Fibroblast of skin of right quadriceps (primary cell): ENCODE measurements around the gene ACVRL1.

Experiments
- DNase-seq: peaks from one replicate; pipeline ENCODE4 v3.0.0-alpha.2; 2013

The ACVRL1 gene

GRCh38 chr12:51971679-51972421, 64.5 kb downstream of the ACVRL1 start:
- no peak for DNase-seq

DNA sequence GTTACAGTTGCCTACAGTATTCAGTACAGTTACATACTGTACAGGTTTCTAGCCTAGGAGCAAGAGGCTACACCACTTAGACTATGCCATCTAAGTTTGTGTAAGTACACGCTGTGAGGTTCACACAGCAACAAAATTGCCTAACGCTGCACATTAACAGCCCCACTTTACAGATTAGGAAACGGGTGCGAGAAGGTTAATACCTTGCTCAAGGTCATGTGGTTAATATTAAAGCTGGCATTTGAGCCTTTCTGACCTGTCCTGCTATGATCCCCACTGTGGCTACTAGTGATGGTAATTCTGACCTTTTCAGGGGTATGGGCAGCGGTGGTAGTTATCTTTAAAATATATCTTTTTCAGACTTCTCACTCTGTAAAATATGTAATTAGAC, 65.1 kb downstream of the ACVRL1 start:
- DNase-seq, result no peak

DNA sequence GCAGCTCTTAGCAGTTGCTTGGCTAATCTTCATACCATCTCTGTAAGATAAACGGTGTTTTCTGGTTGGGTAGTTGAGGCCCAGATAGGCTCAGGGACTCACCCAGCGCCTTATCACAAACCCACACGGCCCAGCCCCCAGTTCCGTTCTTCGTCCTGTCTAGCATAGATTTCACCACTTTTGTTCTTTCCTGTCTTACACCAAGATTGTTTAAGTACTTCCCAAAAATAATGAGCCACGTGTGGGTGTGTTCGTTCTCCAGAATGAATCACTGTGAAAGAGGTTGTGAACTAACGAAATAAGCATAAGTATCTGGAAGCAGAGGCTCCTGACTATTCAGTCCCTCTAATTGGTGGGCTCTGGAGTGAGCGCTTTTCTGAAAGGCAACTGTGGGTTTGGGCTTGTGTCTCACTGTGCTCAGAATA, 65.6 kb downstream of the ACVRL1 start:
- DNase-seq, result peak; percentile 63
